HG03095 (cell line): ENCODE data around the gene HMCN1.

Experiments used
- ATAC-seq: cut with Tn5 transposase; IDR thresholded peaks from one replicate; pipeline ENCODE4 v1.9.1; 2021; ENCODE audit warnings: moderate library complexity; ENCODE audit not compliant: unreplicated experiment

HMCN1 gene

DNA sequence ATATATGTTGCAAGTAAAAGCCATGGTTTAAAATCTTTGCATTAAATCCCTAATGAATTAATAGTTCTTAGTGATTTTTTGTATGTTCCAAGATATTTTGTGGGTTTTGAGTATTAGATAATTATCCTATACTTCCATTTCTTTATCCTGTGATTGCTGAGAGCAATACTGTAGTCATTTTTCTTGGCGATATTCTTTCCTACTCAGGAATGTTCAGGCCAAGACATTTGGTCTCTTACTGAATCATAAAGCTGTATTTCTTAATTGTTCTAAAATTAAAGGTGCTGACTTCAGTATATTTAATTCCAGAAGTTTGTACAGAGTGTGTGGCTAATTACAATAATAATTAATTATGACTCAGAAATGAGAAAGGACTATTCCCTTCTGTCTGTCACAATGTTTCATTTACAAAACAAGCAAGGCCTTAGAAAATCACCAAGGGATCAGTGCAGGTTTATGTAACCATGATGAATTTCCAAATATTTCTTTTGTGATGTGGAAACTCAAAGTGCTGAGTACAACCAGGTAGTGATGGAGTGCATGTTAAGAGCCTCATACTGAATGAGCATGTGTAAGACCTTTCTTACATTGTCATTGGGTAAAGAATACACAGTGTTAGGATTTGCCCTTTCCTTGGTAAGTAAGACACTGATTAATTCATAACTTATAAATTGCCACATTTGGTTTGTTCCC is 161.2 kb downstream of the HMCN1 start:
- no peak for ATAC-seq

DNA sequence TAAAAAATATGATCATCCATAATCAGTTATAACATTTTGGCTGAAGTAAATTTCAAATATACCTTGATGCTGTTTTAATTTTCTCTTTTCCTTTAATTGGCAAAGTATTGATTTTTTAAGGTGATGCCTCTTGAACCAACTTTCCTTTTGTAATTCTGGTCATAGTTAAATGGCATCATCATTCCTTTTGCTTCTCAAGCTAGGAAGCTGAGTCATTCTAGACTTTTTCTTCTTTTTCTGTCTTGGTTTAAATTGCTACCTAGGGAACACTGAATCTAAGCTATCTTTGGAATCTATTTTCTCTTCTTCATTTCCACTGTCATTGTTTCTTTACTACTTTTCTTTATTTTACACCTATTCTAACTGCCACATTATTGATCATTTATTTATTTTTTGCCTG is 162.7 kb downstream of the HMCN1 start:
- ATAC-seq = no peak

DNA sequence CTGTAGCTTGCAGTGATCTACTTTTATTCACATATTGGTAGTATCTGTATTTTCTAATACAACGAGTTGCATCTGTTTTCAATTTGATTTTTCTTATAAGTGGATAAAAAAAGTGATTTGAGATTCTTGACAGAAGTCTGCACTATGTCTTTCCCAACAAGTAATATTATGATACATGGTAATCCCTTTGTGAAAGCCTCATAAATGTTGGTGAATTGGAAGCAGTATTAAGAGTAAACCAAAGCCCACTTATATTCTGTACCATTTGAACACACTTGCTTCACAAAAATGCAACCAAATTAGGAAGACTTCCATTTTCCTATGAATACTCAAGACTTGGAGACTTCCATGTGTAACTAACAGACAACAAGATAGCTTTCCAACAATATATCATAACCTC is 172.0 kb downstream of the HMCN1 start:
- ATAC-seq = no peak

DNA sequence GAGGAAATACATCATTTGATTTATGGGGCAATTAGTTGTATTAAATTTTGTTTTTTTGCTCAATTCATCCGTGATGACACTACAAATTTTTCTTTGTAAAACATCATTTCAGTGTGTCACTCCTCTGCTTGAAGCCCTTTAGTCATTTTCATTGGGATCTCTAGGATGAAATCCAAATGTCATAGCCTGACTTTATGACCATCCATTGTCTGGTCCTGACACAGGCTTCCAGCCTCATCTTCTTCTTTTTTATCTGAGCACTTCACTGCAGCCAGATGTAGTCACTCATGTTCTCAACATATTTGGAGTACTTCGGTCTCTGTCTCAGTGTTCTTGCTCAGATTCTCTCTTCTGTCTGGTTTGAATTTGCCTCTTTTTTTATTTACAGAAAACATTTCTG is 173.1 kb downstream of the HMCN1 start:
- no peak for ATAC-seq

DNA sequence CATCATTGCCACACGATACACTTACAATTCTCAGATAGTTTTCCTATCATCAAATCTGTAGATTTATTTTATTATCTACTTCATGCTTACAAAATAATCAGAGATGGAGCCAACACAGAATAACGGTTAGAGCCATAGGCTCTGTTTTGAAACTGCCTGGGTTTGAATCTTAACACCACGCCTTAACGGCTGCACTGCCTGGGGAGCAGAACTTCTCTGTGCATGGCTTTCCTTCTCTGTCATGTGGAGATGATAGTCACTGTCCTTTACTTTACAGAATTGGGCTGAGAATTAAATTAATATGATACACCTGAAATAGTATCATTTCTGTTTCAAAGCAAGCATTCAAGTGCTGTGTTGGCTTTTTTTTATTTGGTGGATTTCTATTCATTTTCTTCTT is 177.8 kb downstream of the HMCN1 start:
- ATAC-seq = no peak

DNA sequence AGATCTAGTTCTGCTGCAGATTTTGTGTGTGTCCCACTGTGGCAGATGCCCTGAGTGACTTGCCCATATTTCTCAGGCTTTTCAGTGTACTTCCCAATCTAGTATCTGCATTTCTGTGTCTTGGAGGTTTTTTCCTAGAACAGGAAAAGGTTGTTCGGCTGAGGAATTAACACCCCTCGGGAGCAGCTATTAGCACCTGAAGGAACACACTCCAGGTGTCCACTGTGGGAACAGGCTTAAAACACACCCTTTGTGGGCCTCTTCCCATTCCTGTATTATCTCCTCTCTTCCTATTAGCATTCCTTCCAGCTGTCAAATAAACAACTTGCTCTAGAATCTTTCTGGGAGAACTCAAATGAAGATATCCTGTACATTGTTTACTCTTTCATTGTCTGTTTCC is 178.3 kb downstream of the HMCN1 start:
- no peak for ATAC-seq

DNA sequence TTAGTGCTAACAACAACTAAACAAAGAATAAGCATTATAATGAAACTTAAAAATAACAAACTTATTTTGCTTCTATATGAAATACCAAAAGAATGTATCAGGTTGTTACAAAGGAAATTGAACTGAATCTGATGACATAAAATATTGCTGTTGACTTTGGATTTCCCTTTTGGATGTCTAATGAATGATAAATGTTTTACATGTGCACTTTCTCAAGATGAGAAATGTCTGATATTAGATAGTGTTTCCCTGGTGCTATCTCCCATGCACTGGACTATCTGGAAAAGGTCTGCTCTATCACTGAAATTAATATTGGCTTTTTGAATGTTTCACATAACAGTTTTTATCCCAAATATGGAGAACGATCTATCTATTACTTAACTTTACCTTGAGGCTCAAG is 179.9 kb downstream of the HMCN1 start:
- no peak for ATAC-seq

DNA sequence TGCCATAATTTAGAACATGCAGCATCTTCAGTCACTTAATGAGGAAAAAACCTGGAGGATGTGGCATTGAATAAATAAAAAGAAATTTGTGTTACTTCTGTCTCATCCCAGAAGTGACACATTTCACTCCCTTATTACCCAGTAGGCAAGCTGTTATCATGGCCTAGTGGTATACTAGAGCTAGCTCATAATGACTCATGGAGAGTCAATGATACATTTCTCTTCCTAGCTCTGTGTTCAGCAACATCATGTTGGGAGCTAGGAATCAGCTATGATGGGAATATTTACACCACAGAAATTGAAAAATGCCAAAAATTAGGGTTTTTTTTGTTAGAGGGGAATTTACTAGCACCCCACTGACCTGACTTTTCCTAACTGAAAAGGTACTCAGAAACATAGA is 182.7 kb downstream of the HMCN1 start:
- no peak for ATAC-seq

DNA sequence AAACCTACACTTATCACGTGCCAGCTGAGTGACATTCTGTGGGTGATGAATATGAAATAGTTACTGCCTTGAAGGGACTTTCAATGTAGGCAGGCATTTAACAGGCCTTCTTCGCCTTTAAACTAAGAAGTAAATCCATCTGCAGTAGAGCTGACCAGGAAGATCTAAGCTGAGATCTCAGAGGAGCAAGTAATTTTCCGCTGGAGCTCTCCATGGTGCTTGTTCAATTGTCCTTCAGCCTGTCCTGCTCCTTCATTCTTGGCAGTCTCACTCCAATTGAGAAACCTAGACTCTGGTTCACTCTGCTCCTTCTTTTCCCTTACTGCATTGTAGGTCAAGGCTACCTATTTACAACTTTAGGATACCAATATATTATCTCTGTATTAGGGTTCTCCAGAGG is 183.5 kb downstream of the HMCN1 start:
- no peak for ATAC-seq

DNA sequence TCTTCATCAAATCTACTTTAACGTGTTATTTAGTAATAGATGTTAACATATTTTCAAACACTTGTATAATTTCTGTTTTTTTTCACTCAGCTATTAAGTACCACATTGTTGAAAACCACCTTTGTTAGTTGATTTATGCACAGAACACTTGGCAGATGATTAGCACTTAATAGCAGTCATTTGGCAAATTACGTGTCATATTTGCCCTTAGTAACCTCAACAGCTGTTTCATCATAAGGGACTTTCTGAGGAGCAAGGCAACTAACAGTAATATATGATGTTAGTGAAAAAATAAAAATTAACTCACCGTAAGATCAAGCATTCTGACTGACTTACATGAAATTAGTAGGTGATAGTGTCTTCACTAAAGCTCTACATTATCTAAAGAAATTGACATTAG is 186.4 kb downstream of the HMCN1 start:
- no peak for ATAC-seq

DNA sequence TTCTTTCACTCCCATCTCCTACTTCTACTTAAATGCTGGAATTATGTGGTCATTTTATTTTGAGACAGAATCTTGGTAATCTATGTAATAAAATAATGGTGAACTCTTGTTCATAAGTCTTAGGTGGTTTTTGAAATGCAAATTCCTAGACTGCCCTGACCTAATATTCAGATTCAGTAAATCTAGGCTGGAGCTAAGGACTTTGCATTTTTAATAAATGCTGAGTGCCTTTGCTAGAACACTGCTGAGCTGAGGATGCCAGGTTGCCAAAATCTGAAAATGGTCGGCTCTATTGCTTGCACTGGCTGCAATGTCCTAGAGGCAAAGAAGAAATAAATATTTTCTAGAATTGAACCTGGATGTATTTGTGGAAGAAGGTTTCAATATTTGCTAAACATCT is 187.4 kb downstream of the HMCN1 start:
- ATAC-seq = no peak

DNA sequence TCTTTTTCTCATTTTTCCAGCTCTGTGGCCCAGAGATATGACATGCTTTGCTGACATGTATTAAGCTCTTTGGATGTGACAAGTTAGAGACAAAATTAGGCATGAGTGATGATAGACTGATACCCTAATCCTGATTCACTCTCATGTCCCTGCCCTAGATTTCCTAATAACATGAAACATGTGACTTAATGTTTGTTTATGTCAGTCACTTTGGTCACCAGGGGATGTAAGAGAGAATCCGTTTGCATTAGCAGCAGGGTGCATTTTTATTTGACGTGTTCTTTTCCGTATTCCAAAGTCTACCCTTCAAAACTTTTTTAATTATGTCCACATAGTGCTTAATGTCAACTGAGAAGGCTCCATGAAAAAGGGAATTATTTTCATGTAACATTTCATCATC is 192.4 kb downstream of the HMCN1 start:
- no peak for ATAC-seq

DNA sequence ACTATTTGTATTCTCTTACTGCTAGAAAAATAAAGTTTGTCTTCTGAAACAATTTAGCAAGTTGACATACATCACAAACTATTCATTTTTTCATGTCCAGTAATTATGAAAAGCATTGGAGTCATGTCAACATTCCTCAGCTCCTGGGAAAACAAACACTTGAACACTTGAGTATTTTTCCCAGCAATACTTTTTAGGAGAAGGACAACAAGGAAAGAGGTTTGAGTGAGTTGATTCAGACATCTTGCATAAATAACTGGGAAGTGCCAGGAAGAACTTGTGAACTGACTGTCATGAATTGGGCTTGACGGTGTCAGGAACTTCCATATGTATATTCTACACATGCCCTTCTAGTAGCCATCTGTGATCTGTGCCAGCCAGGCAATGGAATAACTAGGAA is 195.6 kb downstream of the HMCN1 start:
- no peak for ATAC-seq

DNA sequence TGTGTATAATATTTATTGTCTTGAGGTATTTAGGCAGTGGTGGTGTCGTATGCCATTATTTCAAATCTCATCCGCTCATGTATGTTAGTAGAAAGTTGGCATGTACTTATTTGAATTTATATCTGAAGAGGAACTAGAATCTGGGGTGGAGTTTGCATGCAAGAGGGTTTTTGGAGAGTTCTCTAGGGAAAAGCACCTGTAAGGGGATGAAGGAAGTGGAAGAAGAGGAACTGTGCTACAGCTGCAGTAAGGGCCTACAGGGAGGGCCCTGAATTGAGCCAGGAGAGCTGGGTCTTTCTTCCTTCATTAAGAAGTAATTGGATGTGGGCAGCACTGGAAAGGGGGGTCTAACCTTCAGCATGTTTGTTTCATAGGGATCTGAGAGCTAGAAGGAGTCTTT is 197.2 kb downstream of the HMCN1 start:
- no peak for ATAC-seq

DNA sequence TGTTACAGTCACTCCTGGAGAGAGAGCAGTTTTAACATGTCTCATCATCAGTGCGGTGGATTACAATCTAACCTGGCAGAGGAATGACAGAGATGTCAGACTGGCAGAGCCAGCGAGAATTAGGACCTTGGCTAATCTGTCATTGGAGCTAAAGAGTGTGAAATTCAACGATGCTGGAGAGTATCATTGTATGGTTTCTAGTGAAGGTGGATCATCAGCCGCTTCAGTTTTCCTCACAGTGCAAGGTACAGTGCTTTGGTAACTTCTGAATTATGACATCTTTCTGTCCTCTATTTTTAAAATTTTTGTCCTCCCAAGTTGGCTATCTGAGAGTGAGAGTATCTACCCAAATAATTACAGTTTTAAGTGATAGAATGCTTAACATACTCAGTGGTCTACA is 199.4 kb downstream of the HMCN1 start:
- no peak for ATAC-seq

DNA sequence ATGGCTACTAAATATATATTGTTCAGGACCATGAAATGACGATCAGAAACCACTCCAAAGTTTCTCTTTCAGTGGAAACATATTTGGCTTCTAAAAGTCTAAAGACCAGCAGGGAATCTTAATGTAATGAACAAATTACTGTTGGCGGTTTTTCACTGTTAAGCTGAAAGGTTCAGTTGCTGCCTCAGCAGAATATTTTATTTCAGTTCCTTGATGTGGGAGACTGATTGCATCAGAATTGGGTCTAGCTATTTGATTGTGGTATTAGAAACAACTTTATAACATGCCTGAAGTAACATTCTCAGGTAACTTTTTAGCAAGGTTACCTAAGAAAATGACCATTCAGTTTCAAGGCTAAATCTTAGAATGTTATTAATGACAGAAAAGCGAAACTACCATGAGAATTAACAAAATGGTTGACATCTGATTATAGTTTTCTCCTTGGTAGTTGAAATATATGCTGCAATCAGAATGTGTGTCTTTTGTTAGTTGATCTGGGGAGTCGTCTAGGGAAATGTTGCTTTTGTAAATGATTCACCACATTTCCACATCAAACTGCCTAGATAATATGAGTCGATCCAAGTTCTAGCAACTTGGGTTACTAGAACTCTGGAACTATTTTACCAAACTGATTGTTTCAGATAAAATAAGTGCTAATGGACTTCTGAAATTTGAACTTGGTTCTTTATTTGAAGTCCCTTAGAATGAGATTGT is 200.4 kb downstream of the HMCN1 start:
- ATAC-seq = no peak

DNA sequence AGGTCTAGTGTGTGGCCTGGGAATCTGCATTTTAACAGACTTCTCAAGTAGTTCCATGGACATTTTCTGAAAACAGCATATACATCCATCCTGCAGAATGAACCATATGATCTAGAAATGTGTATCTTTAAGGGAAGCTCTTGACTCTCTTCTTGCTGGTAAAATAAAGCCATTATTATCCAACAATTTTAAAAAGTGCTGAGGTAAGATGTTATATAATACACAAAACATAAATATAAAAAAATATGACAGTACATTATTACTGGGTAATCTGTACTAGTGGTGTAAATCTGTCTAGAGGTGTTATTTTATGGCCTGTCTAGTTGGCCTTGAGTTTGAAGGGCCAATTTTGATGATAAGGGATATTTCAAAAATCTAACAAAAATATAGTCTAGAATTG is 201.2 kb downstream of the HMCN1 start:
- no peak for ATAC-seq

DNA sequence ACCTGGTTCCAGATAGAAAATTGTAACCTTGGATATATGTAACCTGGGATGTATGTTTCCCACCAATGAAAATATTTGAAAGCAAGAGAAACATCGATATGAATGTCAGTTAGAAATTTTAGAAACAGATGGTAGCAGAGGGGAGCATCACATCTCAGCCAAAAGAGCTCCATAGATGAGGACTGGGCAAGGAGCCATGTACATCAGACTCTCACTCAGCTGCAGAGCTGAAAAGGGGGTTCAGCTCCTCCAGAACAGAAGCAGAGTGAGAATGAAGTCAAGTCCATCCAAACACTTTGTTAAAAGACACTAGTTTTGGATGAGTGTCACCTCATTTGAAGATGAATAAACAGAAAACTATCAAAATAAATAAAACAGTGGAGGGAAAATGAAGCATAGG is 202.4 kb downstream of the HMCN1 start:
- ATAC-seq = no peak

DNA sequence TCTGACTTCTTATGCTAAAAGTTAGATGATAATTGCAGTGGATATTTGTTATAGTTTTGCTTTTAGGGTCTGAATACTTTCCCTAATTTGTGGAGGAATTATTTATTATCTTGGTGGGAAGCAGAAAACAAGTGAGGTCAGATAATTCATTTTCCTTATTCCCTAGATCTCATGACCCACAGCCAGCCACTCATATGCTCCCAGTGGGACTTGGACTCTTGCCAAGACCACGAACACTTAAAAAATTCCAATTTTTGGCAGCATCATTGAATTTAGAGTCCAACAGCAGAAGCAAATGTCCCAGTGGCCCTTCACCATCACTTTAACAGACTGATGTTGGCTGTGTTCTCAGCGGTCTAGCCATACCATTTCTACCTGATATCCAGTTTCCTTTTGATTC is 204.2 kb downstream of the HMCN1 start:
- no peak for ATAC-seq

DNA sequence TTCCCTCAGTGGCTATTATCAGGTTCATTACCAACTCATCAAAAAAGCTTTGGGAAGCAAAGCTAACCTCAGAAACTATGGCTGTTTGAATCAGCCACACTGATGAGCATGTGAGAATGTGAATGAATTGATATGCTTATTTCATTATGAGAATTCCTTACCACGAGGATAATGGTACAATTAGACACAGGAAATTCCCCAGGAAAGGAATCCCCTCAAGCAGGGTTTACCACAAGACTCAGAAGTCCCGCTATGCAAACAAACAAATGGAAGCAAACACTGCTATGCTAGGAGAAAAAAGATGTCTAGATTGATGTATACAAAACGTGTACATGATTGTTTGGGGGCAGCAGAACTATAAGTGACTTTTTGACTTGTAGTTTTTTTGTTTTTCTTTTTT is 205.0 kb downstream of the HMCN1 start:
- ATAC-seq = no peak

DNA sequence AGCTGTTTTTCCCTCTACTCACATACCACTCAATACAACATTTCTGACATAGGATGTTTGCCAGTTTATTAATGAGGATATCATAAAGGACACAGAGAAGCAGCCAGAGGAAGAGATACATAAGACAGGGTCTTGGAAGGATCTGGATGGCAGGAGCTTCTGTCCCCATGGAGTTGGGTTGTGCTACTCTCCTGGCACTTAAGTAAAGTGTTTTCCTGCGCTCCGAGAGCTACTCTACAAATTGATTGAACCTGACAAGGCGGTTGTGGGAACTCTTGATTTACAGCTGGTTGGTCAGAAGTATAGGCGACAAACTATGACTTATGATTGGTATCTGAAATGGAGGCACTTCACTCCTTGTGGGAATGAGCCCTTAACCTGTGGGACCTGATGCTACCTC is 208.8 kb downstream of the HMCN1 start:
- ATAC-seq = no peak

DNA sequence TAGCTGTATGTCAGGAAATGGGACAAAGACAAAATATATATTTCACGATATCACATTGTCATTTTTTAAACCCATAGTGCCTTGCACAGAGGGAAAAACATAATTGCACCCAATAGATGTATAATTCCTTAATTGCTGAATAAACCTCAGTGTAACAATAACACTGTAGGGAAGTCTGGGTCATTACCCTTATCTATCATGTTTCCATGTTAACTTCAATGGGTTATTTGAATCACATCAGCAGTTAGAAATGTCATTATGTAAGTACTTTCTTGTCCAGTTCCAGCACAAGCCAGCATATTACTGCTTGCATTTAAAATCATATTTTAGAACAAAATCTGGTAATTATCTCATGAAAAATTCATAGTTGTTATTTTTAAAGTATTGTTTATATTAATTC is 222.7 kb downstream of the HMCN1 start:
- ATAC-seq = no peak
